HL-60/S4 (cell line): ENCODE results near the gene EHMT1.

Experiments used
- in situ Hi-C: fragments of 300-500 bp; cut with MboI; formaldehyde crosslinking; loops from 2 replicates; pipeline ENCODE4 v1.14.3; 2022; ENCODE audit warnings: low sequenced_read_pairs

EHMT1 gene

DNA sequence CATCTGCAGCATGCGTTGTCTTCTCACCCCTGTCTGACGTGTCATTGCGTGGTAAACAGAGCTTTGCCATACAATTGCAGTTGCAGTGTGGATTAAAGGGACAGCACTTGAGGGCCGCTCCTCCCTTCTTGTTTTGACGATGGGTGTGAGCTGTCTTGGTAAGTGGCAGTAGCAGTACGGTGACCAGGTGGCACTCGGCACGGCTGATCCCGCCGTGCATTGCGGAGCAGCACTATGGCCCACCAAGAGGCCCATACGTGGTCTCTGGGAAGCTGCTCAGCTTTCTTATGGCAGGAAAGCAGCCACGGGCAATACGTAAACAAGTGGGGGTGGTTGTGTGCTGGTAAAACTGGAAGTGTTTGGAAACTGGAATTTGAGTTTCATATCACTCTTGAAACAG, 25.1 kb downstream of the EHMT1 start:
- in situ Hi-C loops = no loop called here

DNA sequence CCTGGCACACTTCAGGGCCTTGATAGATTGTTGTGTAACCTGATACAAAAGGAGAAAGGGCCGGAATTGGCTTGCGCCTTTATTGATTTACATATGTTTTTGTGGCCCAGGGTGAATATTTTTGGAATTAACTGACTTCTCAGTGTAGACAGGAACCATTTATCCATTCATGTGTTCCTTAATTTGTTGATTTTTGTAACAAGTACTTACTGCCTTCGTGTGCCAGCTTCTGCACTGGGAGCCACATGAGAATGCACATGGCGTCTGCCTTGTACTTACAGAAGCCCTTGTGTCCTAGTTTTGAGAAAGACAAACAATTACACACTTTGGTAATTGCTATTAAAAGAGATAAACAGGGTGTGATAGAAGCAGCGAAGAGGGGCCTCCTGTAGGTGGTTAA, 26.4 kb downstream of the EHMT1 start:
- in situ Hi-C loops = no loop called here

DNA sequence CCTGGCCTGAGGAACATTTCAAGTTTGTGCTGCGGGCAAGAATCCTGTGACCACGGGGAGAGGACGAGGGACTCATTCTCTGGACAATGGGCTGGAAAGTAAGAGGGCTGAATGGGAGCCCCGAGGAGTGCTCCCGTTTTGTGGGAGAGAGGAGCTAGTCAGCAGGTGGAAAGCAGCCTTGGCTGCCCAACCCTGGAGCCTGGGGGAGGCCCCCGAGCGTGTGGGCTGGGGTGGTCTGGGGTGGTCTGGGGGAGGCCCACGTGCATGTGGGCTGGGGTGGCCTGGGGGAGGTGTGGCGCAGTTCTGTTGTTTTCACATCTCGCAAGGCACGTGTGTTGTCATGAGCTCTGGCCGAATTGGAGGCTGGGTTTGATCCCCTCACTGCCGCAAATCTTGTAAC, 27.5 kb downstream of the EHMT1 start:
- in situ Hi-C loops = no loop called here

DNA sequence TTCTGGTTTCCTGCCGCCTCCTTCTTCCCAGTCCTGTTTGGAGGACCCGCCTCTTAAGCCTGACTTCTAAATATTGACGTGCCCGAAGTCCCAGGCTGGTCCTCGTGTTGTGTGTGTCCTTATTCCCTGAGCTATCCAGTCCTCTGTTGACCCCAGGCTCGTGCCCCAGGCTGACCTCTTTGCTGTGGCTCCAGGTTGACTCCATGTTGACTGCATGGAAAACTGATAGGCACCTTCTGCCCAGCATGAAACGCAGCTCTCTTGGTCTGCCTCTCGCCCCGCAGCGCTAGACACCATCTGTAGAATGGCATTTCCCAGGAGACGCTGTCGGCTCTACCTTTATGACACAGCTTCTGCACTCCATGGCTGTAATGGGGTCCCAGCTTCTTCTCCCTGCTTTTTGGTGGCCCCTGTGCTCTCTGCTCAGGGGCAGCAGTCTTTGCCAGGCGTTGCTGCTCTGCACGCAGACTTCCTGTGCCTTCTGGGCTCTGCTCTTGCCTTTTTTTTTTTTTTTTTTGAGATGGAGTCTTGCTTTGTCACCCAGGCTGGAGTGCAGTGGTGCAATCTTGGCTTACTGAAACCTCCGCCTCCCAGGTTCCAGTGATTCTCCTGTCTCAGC, 28.4 kb downstream of the EHMT1 start:
- in situ Hi-C loops = no loop called here

DNA sequence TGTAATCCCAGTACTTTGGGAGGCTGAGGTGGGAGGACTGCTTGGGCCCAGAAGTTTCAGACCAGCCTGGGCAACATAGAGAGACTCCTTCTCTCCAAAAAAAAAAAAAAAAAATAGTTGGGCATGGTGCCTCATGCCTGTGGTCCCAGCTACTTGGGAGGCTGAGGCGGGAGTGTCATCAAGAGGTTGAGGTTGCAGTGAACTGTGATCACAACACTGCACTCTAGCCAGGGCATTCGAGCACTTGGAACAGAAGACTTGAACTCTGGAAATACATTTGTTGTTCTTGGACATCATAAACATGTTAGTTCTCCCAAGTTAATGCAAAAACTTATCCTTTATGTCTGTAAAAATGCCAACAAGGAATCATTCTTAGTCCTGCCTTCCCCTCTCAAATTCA, 29.6 kb downstream of the EHMT1 start:
- in situ Hi-C loops = no loop called here

DNA sequence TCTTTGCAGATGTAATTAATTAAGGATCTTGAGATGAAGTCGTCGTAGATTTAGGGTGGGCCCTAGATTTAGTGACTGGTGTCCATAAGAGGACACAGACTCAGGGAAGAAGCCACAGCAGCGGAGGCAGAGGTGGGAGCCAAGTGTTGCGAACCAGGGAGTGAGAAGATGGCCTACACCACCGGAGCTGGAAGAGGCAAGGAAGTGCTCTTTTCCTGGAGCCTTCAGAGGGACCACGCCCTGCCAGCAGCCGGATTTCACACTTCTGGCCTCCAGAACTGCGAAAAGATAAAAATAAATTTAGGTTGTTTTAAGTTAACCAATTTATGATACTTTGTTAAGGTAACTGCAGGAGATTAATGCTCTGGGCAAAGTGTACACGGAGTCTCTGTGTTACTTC, 30.7 kb downstream of the EHMT1 start:
- in situ Hi-C loops = no loop called here

DNA sequence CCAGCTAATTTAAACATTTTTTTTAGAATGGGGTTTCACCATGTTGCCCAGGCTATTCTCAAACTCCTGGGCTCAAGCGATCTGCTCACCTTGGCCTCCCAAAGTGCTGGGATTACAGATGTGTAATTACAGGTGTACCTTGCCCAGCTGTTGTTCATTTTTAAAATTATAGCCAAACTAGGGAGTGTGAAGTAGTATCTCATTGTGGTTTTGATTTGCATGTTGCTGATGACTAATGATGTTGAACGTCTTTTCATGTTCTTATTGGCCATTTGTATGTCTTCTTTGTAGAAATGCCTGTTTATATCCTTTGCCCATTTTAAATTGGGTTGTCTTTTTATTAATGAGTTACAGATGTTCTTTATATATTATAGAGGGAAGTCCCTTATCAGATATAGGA, 31.5 kb downstream of the EHMT1 start:
- in situ Hi-C loops = no loop called here

DNA sequence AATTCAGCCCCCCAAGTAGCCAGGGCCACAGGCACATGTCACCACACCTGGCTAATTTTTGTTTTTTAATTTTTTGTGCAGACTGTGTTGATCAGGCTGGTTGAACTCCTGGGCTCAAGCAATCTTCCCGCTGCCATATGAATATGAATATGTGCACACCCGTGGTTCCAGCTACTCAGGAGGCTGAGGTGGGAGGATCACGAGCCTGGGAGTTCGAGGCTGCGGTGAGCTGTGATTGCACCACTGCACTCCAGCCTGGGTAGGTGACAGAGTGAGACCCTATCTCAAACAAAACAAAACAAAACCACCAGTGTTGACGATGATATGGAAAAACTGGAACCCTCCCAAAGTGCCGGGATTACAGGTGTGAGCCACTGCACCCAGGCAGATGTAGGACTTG, 32.0 kb downstream of the EHMT1 start:
- in situ Hi-C loops = no loop called here

DNA sequence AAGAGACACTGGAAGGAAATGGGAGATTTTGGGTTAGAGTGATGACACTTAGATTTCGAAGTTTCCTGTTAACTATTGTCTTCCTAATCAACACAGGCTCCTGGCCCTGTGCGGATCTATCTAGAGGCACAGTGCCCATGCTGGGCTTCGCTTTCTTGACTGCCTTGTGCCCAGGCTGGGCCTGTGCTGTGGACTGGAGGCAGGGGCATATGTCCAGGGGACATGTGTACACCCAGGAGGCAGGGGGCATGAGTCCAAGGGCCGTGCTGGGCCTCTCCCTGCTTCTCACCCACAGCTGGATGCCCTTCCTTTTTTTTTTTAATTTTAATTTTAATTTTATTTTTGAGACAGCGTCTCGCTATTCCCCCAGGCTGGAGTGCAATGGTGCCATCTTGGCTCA, 37.6 kb downstream of the EHMT1 start:
- in situ Hi-C loops = no loop called here

DNA sequence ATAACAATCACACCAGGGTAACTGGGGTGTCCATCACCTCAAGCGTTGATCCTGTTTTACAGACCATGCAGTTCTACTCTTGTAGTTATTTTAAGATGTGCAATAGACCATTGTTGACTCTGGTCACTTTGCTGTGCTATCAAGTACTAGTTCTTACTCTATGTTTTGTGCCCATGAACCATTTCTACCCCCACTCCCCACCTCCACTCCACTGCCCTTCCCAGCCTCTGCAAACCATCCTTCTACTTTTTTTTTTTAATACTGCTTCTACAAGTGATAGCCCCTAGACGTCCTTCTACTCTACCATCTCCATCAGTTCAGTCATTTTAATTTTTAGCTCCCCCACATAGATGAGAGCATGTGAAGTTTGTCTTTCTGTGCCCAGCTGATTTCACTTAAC, 38.8 kb downstream of the EHMT1 start:
- in situ Hi-C loops = no loop called here

DNA sequence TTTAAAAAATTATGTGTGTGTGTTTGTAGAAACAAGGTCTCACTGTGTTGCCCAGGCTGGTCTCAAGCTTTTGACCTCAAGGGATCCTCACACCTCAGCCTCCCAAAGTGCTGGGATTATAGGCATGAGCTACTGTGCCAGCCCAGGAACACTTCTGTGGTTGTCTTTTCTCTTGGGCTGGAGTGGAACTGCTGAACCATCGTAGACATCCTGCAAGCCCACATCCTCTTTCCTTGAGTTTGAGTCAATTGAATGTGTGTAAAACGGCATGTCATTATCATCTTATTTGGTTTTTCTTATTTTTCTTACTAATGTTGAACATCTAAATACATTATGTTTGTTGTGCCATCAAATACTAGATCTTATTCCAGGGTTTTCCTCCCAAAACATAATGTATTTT, 40.0 kb downstream of the EHMT1 start:
- in situ Hi-C loops = no loop called here

DNA sequence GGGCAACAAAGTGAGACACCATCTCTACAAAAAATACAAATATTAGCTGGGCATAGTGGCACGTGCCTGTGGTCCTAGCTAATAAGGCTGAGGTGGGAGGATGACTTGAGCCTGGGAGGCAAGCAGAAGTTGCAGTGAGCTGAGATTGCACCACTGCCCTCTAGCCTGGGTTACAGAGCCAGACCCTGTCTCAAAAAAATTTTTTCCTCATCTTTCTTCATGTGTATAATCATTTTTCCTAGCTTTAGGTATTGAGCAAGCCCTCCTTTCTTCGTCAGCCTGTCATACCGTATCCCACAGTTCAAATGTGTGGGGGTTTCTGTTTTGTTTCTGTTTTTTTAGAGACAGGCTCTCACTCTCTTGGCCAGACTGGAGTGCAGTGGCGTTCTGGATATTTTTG, 41.3 kb downstream of the EHMT1 start:
- in situ Hi-C loops = no loop called here

DNA sequence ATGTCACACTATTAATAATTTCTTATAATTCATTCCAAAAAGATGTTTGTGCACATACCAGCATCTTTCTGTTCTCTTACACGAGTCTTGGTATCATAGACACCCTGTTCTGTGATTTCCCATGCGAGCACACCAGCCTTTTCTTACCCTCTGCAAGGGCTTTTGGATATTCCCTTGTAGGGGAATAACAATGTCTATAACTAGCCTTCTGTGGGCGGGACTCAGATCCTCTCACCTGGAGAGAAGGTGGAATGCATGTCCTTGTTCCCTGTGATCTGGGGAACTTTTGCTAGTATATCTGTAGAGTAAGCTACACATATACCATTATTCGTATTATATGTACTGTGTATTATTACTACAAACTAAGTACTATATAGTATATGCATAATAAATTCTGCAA, 44.8 kb downstream of the EHMT1 start:
- in situ Hi-C loops = no loop called here

DNA sequence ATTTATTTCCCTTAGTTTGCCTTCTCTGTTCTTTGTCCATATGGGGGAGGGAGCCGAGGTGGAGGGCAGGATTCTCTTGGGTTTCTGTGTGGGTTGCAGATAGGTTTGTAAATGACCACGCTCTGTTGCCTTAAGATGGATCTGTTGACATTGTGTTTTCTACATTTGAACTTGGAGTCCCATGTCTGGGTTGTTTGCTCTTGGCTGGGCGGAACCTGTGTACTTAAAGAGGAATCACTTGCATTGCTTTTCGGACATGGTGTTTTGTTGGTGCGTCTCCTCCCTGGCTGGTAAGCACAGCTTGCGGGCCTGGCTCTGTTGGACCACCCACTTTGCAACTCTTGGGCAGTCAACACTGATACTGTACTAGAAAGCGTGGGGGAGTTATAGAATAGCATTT, 45.9 kb downstream of the EHMT1 start:
- in situ Hi-C loops = no loop called here

DNA sequence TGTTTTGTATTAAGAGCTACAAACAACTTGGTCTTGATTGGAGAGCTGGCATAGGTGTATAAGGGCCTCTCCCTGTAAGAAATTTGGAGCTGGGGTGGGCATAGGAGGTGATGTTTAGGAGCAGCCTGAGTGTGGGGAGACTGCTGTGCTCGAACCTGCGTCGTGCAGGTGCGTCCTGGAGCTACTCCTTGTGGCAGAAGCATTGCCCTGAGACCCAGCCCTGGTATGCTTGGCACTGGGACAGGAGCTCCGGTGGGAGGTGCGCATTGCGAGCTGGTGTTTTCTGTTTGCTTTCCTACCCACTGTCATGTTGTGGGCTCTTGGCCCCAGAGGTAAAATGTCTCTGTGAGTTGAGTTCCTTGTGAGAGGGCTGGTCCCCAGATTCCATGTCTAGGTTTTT, 46.4 kb downstream of the EHMT1 start:
- in situ Hi-C loops = no loop called here

DNA sequence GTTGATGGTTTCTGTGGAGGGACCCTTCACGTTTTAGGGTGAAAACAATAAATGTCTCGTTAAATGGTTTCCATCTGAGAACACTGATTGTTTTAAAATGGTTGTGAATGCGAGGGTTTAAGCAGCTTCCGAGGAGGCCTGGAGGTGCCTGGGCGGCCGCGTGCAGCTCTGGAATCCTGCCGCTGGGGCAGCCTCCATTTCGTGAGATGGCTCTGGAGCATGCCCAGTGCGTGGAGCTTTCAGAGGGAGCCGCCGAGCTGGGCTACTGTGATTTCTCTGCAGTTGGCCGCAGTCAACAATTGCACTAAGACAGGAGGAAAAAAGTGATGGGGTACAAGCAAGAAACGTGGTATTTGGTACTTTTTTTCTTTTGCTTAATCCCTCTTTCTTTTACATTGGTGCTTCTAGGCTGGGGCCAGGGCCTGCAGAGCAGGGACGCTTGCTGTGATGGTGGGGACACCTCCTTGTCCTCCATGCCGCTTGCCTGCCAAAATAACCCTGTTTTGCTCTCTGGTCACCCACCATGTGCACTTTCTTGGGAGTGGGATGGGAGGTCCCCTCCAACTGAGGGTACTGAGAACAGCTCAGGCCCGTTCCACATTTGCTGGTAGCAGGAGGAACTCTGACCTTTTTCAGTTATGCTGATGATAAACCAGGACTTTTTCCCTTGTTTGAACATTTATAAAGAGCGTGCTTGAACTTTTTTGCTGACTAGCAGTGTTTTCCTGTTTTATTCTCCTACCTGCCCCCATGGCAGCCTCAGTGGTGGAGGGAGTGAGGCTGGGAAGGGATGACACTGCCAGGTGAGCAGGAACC, 47.1 kb downstream of the EHMT1 start:
- in situ Hi-C loops = no loop called here

DNA sequence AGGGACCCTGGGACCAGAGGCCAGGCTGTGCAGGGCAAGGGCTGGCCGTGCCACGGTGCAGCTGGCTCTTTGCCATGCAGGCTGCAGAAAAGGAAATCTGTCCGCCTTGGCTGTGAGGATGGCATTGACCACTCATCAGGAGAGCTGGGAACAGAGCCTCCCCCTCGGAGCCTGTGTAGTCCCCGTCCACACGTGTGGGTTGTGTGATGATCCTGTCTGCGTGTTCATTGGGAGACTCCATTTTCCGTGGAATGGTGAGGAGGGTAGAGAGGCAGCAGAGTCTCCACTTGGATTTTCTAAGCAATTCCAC, 47.7 kb downstream of the EHMT1 start:
- in situ Hi-C loops = no loop called here

DNA sequence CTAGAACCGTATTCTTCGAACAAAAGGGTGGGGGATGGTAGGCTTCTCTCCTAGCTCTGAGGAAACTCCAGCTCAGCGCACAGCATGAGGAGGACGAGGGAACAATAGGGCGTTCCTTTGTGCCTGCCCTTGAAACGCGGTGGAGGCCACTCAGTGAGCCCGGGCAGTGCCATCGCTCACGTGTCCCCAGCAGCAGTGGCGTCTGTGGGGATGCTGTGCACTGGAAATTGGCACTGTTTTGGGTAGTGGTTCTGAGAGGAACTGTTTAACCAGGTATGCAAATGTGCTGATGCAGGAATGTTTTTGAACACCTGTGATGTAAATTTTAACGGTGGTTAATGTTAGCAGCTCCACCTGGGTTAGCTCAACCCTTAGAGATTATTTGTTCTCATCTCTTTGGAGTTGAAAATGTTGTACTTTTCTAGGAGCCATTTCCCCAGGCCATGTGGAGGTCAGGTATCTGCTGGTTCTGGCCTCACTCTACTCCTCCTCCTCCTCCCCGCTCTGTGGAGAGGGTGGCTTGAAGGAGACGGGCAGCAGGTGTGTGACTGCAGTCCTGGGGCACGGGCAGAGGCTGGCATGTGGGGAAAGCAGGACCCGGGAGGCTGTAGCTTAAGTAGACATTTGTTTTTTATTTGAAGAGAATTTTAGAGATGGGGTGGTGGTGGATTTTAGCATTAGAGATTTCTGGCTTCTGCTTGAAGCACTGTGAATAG, 48.3 kb downstream of the EHMT1 start:
- in situ Hi-C loops = no loop called here

DNA sequence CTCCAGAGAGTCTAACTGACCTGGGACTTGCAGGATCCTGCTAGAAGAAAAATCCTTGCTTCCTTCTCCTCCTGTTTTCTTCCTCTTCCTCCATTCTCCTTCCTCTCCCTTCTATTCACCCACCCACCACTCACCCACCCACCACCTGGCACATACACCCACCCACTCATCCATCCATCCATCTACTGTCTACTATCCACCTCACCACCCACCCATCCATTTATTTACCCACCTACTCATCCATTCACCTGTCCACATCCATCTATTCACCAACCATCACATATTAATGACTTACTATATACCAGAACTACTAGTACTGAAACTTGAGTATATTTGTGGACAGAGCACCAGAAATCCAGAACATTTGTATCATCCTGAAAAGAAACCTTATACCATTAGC, 49.4 kb downstream of the EHMT1 start:
- in situ Hi-C loops = no loop called here

DNA sequence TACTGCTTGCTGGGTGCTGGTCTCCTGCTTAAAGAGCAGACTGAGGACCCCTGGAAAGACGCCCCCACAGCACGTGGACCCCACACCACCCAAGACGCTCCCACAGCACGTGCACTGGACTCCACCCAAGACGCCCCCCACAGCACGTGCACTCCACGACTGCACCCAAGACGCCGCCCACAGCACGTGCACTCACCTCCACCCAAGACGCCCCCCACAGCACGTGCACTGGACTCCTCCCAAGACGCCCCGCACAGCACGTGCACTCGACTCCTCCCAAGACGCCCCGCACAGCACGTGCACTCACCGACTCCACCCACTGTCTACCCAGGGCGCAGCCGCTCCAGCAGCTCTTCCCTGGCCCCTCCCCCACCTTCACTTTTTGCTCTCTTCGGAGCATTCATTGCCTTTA, 50.5 kb downstream of the EHMT1 start:
- in situ Hi-C loops = no loop called here

DNA sequence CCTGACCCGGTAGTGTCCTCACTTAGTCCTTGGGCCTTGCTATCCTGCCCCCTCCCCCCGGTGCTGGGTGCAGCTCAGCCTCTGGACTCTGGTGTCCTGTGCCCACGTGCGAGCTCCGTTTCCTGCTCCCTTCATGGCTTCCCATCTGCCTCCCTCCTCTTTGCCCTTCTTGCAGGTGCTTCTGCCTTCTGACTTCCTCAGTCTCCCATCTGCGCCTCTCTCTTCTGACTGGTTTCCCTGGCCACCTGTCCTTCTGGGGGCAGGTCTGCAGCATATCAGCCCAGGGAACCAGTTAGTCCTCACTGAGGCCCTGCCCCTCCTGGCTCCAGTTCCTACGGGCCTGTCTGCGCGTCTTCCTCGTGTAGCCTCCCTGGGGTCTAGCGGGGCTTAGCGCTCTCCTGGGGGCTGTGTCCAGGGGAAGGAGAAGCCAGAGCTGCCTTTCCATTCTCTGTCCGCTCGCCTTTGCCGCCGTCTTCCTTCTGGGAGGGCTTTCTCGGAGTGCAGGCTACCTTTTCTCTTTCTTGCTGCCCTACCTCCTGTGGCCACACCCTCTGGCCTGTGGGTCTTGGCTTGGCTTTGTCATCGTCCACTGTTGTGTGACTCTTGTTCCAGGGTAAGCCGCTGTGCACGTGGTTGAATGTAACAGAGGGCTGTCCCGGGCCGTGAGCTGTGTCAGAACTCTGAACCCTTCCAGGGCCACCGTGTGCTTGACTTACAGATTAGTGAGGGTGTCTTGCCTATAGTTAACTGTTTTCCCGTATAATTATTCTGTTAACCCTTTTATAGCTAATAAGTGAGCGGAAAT, 51.8 kb downstream of the EHMT1 start:
- in situ Hi-C loops = no loop called here

DNA sequence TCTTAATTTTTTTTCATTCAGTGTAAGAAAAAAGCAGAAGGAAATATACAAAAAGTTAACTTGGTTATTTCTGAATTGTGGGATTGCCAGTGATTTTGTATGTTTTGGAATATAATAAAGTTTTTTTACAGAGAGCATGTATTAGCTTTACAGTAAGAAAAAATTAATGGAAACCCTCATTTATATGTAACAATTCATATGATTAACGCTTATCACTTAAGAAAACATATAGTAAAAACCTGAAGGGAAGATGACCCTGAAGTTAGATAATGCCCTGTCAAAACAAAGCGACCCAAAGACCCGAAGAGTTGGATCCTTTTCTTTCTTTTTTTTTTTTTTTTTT, 52.4 kb downstream of the EHMT1 start:
- in situ Hi-C loops = no loop called here
